Measurements from ENCODE around the gene NFKBIE. TPM values are rescaled to one million over a fixed set of nuclear protein-coding genes. Genes with fewer than 3 reads are reported as not detected.

Gene NFKBIE
- total RNA-seq, 1 donor from 2014 or later: 10.1 TPM

DNA sequence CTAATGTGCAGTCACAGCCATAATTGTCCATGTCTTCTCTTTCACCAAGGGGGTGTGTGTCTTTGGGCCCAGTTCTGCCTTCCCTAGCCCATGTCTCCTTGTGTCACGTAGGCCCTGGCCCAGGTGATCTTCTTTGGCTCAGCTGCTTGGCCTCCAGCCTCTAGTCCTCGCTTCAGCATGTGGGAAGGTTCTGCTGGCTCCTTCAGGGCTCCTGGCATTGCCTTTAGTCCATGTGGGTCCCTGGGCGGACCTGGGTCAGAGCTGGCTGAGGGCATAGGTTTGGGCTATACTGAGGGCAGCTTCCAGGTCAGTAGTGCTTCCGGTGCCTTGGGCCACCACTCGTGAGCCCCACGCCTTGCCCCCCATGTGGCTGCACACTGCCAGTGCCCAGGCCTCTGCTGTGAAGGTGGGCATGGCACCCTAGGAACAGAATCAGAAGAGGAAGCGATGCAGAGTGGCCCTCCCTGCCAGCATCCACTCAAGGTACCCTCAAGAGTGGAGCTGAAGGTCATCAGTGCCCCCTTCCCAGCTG lies 35.0 kb upstream of the NFKBIE start:
- H3K79me2 ChIP-seq (ENCODE audit: insufficient read depth, low read length): no peaks in the 10 kb centered on the region
- Mint-ChIP-seq H3K4me3 (ENCODE audit: unreplicated experiment) (no peak overlapping the region), H3K4me1 (ENCODE audit: low read depth, unreplicated experiment) (peaks cover 1% of the 10 kb centered on the region), H3K36me3 (ENCODE audit: low read depth, unreplicated experiment) (peaks cover 22% of the 10 kb centered on the region), H3K27me3 (ENCODE audit: low read depth, unreplicated experiment) (peaks cover 30% of the 10 kb centered on the region), H3K27ac (ENCODE audit: unreplicated experiment) (no peak overlapping the region), H3K9me3 (ENCODE audit: unreplicated experiment) (no peaks in the 10 kb centered on the region)
- no peak overlapping the region for H3K27ac ChIP-seq (ENCODE audit: low read depth, low read length)
- H3K36me3 ChIP-seq (ENCODE audit: insufficient read depth, low read length): peaks cover 14% of the 10 kb centered on the region
- no peak overlapping the region for H3K4me2 ChIP-seq (ENCODE audit: low read length)
- H3K27me3 ChIP-seq (ENCODE audit: insufficient read depth, low read length): peaks cover 32% of the 10 kb centered on the region
- peaks cover 21% of the 10 kb centered on the region for H4K20me1 ChIP-seq (ENCODE audit: insufficient read depth, low read length)
- peaks cover 12% of the 10 kb centered on the region for H3K4me1 ChIP-seq (ENCODE audit: insufficient read depth, low read length)
- no peak overlapping the region for H2AFZ ChIP-seq (ENCODE audit: low read depth, low read length)
- H3K9me3 ChIP-seq (ENCODE audit: insufficient read depth, low read depth, low read length): peaks cover 3% of the 10 kb centered on the region
- TF ChIP-seq EZH2 (IDR thresholded peaks at IDR 0.05; ENCODE audit: insufficient read depth, low read length): no peak
- TF ChIP-seq, protein P1, sequence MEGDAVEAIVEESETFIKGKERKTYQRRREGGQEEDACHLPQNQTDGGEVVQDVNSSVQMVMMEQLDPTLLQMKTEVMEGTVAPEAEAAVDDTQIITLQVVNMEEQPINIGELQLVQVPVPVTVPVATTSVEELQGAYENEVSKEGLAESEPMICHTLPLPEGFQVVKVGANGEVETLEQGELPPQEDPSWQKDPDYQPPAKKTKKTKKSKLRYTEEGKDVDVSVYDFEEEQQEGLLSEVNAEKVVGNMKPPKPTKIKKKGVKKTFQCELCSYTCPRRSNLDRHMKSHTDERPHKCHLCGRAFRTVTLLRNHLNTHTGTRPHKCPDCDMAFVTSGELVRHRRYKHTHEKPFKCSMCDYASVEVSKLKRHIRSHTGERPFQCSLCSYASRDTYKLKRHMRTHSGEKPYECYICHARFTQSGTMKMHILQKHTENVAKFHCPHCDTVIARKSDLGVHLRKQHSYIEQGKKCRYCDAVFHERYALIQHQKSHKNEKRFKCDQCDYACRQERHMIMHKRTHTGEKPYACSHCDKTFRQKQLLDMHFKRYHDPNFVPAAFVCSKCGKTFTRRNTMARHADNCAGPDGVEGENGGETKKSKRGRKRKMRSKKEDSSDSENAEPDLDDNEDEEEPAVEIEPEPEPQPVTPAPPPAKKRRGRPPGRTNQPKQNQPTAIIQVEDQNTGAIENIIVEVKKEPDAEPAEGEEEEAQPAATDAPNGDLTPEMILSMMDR (IDR thresholded peaks at IDR 0.05; ENCODE audit: insufficient read depth, low read depth, low read length): no peak
- FAIRE-seq (no peak), DNase-seq (ENCODE audit: low read depth) (no peak)
- H3K9ac ChIP-seq (ENCODE audit: low read length): no peak overlapping the region
- no peak overlapping the region for H3K4me3 ChIP-seq (ENCODE audit: insufficient read depth, low read depth, low read length)

DNA sequence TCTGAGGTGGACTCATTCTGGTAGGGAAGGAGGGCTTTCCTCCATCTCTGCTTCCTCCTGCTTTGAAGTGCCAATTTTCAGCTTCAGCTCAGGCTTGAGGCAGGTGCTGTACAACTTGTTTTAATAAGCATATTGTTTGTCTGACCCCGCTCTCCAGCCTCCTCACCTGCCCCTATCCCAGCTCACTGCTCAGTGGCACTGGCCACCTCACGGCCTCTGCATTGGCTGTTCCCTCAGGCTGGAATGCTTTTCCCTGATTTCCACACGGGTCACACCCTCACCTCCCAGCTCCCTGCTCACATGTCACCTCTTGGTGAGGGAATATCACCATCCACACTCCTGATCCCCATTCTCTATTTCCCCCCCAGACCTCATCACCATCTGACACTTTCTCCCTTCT lies 33.5 kb upstream of the NFKBIE start:
- H3K36me3 Mint-ChIP-seq (ENCODE audit: low read depth, unreplicated experiment): peaks cover 22% of the 10 kb centered on the region
- peaks cover 21% of the 10 kb centered on the region for H4K20me1 ChIP-seq (ENCODE audit: insufficient read depth, low read length)
- no peak overlapping the region for H3K4me2 ChIP-seq (ENCODE audit: low read length)
- no peaks in the 10 kb centered on the region for H3K79me2 ChIP-seq (ENCODE audit: insufficient read depth, low read length)
- no peak overlapping the region for H2AFZ ChIP-seq (ENCODE audit: low read depth, low read length)
- H3K27ac Mint-ChIP-seq (ENCODE audit: unreplicated experiment): peak overlapping the region; percentile 62
- no peak overlapping the region for H3K27ac ChIP-seq (ENCODE audit: low read depth, low read length)
- peaks cover 42% of the 10 kb centered on the region for H3K27me3 Mint-ChIP-seq (ENCODE audit: low read depth, unreplicated experiment)
- peaks cover 8% of the 10 kb centered on the region for H3K36me3 ChIP-seq (ENCODE audit: insufficient read depth, low read length)
- peaks cover 12% of the 10 kb centered on the region for H3K4me1 ChIP-seq (ENCODE audit: insufficient read depth, low read length)
- DNase-seq (ENCODE audit: low read depth) (no peak), FAIRE-seq (no peak)
- no peak overlapping the region for H3K4me3 ChIP-seq (ENCODE audit: insufficient read depth, low read depth, low read length)
- H3K4me1 Mint-ChIP-seq (ENCODE audit: low read depth, unreplicated experiment): peaks cover 1% of the 10 kb centered on the region
- no peak for TF ChIP-seq EZH2 (IDR thresholded peaks at IDR 0.05; ENCODE audit: insufficient read depth, low read length)
- TF ChIP-seq, protein P1 (IDR thresholded peaks at IDR 0.05; ENCODE audit: insufficient read depth, low read depth, low read length): no peak
- peaks cover 38% of the 10 kb centered on the region for H3K27me3 ChIP-seq (ENCODE audit: insufficient read depth, low read length)
- no peak overlapping the region for H3K4me3 Mint-ChIP-seq (ENCODE audit: unreplicated experiment)
- no peak overlapping the region for H3K9ac ChIP-seq (ENCODE audit: low read length)
- H3K9me3 Mint-ChIP-seq (ENCODE audit: unreplicated experiment): no peaks in the 10 kb centered on the region
- H3K9me3 ChIP-seq (ENCODE audit: insufficient read depth, low read depth, low read length): peaks cover 3% of the 10 kb centered on the region

DNA sequence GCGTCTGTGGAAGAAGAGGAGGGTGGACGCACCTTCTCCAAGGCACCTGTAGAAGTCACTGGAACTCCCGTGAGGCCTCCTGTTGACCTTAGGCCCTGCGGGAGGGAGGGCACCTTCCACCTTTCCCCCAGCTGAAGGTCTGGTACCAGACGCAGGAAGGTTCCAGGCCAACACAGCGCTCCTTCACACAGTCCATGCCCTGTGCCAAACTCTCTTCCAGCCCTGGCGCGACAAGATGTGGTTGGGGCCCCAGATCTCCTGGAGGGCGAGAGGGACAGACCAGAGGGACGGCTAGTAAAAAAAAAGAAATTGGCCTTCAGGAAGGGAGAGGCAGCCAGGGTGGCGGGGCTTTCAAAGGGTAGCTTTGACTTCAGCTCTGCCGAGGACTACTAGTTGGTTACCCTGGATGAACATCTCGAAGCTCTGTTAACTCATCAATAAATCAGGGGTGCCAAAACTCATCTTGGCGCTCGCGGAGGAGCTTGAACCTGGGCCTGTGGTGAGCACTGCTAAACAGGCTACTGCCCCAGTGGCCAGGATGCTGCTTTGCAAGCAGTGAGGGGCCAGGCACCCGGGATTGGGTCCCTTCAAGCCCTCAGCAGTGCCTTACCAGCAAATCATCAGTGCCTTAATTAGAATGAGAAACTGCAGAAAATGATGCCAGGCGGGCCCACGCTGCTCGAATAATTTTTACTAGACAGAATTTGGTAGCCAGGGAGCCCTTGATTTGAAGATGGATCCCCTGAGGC lies 32.9 kb upstream of the NFKBIE start:
- peaks cover 3% of the 10 kb centered on the region for H3K36me3 ChIP-seq (ENCODE audit: insufficient read depth, low read length)
- H3K4me3 ChIP-seq (ENCODE audit: insufficient read depth, low read depth, low read length): no peak overlapping the region
- peak overlapping the region; percentile 78 for H3K4me3 Mint-ChIP-seq (ENCODE audit: unreplicated experiment)
- H3K27ac ChIP-seq (ENCODE audit: low read depth, low read length): no peak overlapping the region
- no peaks in the 10 kb centered on the region for H3K79me2 ChIP-seq (ENCODE audit: insufficient read depth, low read length)
- H3K4me1 ChIP-seq (ENCODE audit: insufficient read depth, low read length): peaks cover 12% of the 10 kb centered on the region
- H2AFZ ChIP-seq (ENCODE audit: low read depth, low read length): no peak overlapping the region
- no peak for DNase-seq (ENCODE audit: low read depth)
- FAIRE-seq: no peak
- H3K27me3 ChIP-seq (ENCODE audit: insufficient read depth, low read length): peaks cover 38% of the 10 kb centered on the region
- peak overlapping the region; percentile 80 for H3K4me2 ChIP-seq (ENCODE audit: low read length)
- H4K20me1 ChIP-seq (ENCODE audit: insufficient read depth, low read length): peaks cover 21% of the 10 kb centered on the region
- H3K36me3 Mint-ChIP-seq (ENCODE audit: low read depth, unreplicated experiment): peaks cover 22% of the 10 kb centered on the region
- TF ChIP-seq EZH2 (IDR thresholded peaks at IDR 0.05; ENCODE audit: insufficient read depth, low read length): no peak
- TF ChIP-seq, protein P1 (IDR thresholded peaks at IDR 0.05; ENCODE audit: insufficient read depth, low read depth, low read length): no peak
- H3K27me3 Mint-ChIP-seq (ENCODE audit: low read depth, unreplicated experiment): peaks cover 48% of the 10 kb centered on the region
- peak overlapping the region; percentile 41 for H3K27ac Mint-ChIP-seq (ENCODE audit: unreplicated experiment)
- peaks cover 3% of the 10 kb centered on the region for H3K9me3 ChIP-seq (ENCODE audit: insufficient read depth, low read depth, low read length)
- peaks cover 1% of the 10 kb centered on the region for H3K4me1 Mint-ChIP-seq (ENCODE audit: low read depth, unreplicated experiment)
- H3K9me3 Mint-ChIP-seq (ENCODE audit: unreplicated experiment): peaks cover 2% of the 10 kb centered on the region
- H3K9ac ChIP-seq (ENCODE audit: low read length): no peak overlapping the region
